HG02798 (cell line): ENCODE data around the gene WRNIP1.
A peak's percentile ranks its signal among the peaks of the same experiment; 100 is the strongest.
"Not testable (repeated sequence)": the region's sequence is repeated elsewhere in the genome, so short reads cannot be mapped to it uniquely, and the experiment has no call there.

ENCODE experiments used
- ATAC-seq: cut with Tn5 transposase; IDR thresholded peaks from one replicate; pipeline ENCODE4 v1.9.1; 2021; ENCODE audit warnings: mild to moderate bottlenecking; ENCODE audit not compliant: unreplicated experiment, poor library complexity

Gene WRNIP1

DNA sequence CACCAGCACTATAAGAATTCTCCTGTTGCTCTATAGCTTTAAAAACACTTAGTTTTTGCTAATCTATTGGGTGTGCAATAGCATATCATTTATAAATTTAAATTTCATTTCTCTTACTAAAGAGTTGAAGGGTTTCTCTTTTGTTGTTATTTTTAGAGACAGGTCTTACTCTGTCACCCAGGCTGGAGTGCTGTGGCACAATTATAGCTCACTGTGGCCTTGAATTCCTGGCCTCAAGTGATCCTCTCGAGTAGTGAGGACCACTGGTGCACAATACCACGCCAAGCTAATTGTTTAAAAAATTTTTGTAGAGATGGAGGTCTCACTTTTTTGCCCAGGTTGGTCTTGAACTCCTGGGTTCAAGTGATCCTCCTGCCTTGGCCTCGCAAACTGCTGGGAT lies 6.2 kb upstream of the WRNIP1 start:
- ATAC-seq: no peak

DNA sequence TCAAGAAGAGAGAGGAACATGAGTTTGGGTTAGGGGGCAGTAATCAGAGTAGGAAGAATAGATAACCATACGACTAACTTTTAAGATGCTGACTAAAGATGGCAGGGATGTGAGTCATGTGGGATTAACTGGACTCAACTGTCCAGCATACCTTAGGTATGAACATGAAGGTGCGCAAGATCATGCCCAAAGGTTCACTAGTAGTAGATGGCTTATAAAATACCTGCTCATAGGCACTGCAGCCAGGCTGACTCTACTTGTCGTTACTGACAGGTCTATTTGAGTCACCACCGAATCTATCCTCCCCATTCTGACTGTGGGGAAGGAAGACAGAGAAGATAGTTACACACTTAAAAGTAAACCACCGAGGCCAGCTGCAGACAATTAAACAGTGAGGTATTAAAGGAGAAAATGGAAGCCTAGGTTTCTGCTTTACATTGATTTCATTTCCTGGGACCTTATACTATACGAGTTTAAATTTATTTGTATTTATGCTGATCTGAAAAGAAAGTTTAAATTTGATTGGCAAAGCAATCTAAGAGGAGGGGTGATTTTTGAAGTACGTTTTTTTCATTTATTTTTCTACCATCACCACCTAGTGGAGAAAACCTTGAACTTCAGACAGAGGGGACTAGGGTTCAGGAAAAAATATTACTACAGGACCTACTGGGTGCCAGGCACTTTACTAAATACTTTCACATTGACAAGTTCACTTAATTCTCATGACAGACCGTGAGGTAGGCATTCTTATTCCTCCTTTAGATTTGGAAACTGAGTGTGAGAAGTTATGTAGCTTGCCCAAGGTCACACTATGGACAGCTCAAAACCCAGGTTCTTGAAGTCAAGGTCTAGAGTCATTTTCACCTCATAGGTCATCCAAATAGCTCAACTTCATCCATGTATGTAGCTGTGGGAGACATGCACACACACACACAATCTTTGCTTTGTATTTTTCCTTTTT lies 4.0 kb upstream of the WRNIP1 start:
- no peak for ATAC-seq

DNA sequence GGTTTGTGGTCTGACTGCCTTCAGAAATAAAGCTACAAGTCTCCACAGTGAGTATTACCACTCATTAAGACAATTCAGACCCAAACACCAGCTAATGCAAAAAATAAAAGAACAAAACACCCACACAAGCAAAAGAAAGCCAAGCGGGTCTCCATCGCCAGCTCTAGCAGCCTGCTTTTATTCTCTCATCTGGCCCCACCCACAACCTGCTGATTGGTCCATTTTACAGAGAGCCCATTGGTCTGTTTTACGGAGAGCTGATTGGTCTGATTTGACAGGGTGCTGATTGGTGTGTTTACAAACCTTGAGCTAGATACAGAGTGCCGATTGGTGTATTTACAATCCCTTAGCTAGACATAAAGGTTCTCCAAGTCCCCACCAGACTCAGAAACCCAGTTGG lies 2.3 kb upstream of the WRNIP1 start:
- not testable (repeated sequence) for ATAC-seq

DNA sequence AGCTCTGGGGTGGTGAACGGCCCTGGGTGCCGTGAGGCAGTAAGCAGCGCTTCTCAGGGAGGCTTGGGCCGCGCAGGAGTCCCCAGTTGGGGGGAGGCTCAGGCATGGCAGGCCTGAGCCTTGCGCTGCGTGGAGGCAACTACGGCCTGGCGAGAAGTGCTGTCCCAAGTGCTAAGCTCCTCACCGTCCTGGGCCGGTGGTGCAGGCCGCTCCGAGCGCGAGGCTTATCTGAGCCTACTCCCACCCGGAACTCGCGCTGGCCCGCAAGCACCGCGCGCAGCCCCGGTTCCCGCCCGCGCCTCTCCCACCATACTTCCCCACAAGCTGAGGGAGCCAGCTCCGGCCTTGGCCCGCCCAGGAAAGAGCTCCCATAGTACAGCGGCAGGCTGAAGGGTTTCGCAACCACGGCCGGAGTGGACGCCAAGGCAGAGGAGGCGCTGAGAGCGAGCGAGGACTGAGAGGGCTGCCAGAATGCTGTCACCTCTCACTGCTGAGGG lies 1.8 kb upstream of the WRNIP1 start:
- ATAC-seq: no peak

DNA sequence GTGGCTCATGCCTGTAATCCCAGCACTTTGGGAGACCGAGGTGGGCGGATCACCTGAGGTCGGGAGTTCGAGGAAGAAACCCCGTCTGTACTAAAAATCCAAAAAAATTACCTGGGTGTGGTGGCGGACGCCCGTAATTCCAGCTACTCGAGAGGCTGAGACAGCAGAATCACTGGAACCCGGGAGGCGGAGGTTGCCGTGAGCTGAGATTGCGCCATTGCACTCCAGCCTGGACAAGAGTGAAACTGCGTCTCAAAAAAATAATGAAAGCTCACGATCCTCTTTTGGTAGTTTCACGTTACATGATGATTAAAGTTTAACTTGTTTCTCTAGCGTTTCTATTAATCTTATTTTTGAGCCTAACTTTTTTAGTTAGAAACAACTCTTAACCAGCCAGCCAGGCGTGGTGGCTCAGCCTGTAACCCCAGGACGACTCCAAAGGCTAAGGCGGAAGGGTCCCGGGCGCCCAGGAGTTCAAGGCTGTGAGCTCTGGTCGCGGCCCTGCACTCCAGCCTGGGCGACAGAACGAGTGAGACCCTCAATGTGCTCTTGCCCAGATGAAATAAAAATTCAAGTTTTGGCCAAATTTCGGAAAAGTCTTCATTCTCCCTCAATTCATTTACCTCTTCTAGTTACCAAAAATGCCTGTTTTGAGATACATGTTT lies 1.2 kb upstream of the WRNIP1 start:
- ATAC-seq: no peak

DNA sequence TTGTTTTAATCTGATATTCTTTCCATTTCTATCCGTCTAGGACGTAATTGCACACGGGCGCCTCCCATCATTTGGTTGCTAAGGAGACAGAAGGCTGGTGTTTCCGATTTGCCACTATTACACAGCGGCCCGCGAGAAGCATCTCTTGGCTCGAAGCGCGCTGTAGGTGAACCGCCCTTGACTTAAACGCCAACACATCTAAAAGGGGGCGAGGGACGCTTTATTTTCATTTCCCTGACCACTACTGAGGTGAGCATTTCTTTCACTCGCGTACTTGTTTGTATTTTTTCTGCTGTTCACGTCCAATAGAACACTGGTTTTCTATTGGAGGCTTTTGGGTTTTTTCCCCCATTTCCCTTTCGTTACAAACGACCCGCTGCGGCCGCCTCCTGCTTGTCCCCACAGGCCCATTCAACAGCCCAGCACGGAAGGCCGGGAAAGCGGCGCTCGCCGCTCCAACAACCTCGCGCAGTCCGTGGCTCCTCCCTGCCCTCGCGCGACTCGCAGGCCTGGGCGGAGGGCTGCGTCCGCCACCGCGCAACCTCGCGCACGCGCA lies 505 bp upstream of the WRNIP1 start:
- peak; percentile 66 for ATAC-seq

DNA sequence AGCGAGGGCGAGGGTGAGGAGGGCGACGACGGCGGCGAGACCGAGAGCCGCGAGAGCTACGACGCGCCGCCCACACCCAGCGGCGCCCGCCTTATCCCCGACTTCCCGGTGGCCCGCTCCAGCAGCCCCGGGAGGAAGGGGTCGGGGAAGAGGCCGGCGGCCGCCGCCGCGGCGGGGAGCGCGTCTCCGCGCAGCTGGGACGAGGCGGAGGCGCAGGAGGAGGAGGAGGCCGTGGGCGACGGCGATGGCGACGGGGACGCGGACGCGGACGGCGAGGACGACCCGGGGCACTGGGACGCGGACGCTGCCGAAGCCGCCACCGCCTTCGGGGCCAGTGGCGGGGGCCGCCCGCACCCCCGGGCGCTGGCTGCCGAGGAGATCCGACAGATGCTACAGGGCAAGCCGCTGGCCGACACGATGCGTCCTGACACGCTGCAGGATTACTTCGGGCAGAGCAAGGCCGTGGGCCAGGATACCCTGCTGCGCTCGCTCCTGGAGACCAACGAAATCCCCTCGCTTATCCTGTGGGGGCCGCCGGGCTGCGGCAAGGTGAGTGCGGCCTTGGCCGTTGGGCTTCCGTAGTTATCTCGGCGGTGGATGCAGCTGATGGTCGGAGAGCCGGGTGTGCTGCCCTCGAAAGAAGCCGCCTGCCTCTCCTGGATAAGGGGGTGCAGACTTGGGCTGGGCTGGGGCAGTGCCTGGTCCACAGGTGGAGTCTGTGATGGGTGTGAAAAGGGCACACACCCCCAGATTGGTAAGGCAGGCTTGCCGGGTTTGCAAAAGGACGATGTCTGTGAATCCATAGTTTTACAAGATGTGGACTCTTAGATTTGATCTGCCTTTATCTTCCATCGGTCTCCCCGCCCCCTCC lies 938 bp downstream of the WRNIP1 start:
- ATAC-seq: peak; percentile 21

DNA sequence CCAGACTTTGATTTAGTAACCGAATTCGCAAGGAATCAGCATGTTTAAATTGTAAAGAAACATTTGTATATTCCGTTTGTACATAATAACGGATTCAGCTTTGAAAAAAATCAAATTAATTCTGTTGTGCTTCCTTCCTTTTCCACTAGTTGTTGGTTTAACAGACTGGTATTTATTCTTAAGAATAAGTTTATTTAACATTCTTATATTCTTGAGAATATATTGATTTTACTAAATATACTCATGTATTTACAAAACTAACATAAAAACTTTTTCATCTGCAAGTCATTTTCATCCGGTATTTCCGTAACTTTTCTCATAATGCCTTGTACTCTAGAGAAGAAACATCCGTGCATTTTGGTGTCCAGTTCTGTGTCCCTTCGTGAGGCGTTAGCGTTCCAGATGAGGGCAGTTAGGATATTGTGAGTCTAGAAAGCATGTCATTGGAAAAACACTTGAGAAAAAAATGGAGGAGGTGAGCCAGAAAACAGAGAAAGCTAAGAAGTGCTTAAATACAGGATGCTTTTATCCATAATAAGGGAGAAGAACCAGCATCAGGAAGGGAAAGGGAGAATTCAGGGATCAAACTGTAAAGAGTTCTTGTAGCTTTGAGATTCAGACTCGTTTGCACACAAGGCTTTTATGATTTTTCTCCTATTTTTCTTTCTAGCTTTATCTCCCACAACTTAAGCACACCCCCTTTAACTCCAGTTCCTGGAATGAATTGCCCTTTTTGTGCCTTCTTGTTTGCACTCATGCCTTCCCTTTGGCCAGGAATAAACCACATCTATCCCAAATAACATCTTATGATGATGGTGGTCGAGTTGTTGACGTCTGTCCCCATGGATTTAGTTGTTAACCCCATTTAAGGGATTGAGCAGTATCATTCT lies 1.8 kb downstream of the WRNIP1 start:
- no peak for ATAC-seq

DNA sequence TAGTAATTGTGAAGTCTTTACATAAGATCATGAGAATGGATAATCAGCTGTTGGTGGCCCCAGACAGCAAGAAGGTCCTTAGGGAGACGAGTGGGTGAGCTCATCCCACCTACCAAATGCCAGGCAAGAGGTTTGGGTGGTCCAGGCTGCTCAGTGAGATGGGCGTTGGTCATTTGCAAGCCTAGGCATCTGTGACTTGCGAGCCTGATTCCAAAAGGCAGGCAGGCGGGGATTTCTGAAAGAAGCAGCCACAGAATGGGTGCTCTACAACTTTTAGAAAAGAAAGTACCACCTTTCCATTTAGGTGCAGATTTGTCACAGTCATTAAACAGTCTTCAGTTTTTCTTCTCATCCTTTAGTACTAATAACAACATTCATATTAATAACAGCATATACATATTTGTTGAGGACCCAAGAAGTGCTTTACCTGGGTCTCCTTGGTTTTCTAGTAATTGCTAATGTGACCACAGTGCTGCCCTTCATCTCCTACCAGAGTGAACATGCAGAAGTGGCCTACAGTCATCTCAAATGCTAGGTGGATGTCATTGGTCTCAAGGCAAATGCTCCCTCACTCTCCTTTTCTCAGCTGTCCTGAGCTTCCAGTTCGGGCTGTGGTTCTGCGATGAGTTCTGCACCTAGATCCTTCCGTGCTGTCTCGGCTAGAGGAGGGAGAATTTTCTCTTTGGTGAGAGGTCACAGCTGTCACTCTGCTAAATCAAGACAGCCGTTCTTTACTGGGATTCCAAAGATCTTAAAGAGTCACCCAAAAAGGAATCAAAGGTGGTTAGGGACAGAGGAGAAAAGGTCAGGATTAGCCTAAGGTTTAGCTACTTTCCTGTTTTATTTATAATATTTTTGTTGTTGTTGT lies 2.7 kb downstream of the WRNIP1 start:
- ATAC-seq: no peak

DNA sequence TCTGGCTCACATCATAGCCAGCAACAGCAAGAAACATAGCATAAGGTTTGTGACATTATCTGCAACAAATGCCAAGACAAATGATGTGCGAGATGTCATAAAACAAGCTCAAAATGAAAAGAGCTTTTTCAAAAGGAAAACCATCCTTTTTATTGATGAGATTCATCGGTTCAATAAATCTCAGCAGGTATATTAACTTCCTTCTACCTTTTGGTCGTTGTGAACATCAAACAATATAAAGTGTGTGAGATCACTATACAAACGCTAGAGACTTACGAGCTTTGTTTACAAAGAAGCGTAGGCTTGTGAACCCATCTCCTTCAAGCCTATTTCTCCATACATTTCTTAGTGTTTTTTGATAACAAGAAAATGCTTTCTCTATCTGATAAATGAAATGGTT lies 3.5 kb downstream of the WRNIP1 start:
- no peak for ATAC-seq

DNA sequence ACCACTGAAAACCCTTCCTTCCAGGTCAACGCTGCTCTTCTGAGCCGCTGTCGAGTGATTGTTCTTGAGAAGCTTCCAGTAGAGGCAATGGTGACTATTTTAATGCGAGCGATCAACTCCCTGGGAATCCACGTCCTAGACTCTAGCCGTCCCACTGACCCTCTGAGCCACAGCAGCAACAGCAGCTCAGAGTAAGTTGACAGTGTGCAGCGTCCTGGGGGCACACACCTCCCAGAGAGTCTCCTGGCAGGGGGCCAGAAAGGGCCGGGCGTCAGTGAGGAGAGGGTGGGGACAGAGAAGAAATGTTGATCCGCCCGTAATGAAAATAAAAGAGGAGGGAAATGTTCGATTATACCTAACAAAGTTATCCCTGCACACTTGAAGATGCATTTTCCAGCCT lies 5.0 kb downstream of the WRNIP1 start:
- no peak for ATAC-seq

DNA sequence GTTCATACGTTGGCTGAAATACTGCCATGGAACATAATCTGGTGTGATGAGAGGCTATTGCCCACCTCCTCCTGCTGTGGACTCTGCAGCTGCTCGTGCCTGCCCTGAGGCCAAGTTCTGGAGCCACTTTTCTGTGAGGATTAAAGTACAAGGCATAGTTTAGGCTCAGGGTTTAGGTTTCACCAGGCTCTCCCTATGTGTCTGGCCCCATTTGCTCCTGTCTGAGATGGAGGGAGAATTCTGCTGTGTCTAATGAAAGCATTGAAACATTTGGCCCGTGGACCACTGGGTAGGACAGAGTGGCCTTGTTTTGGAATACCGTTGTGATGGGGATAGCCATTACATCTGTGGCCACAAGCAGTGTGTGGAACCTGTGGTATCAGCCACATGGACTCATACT lies 5.9 kb downstream of the WRNIP1 start:
- ATAC-seq: no peak

DNA sequence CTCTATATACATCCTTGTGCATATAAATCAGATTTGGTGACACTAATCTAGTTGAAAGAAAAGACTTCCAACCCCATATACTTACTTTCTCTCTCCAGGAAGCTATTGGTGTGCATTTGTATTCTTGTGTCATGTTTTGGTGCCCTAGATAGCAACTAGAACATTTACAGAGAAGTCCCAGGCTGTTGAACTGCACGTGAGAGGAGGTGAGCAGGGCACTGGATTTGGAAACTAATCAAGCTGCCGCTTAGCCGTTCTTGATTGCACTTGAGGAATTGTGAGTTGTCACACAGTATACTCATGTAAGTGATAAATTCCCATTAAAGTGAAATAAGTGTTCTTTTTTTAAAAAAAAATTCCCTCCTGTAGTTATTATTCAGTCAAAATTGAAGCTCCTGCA lies 7.6 kb downstream of the WRNIP1 start:
- no peak for ATAC-seq

DNA sequence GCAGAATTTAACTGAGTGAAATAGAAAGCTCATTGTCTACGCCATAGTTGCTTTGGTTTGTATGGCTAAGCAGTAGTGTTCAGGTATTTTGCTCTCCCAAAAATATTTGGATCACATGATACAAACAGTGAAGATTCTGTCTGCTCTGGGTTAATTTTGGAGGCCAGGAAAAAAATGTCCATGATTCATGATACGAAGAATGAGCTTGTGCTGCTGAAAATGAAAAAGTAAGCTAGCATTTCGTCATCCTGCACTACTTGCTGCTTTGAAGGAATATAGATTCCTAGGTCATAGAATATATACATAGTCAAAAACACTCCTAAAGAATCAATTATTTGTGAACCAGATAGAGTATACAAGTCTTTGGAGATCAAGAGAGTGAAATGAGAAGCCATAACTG lies 8.3 kb downstream of the WRNIP1 start:
- no peak for ATAC-seq

DNA sequence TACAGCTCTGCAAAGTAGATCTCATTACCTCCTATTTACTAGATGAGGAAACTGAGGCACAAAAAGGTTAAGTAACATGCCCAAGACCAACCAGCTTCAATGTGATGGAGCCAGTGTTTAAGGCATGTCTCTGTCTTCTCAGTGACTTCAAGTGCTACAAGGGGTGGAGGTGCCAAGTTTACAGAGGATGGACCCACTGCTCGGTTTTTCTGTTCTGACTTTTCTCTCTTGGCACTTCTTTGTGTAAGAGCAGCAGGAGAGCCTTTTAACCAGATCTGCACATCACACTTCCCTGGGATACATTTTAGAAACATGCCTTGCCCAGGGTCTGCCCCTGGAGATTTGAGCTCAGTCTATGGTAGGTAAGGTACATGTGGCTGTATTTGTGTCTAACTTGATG lies 9.8 kb downstream of the WRNIP1 start:
- no peak for ATAC-seq

DNA sequence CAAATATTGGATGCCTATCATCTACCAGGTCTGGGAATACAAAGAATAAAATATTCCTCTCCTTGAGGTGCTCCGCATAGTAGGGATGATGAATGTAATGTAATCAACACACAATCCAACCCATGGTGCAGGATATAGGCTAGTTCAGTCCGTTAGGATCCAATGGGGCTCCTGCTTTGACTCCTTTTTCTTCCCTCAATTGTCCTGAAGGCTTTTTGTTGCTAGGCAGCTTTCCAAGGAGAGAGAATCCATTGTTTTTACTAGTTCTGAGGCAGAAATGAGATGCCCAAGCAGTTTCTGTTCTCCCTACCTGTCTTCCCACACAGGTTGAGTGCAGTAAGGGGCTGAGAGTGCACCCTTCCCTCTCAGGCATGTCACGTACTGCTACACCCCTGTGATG lies 12.1 kb downstream of the WRNIP1 start:
- no peak for ATAC-seq

DNA sequence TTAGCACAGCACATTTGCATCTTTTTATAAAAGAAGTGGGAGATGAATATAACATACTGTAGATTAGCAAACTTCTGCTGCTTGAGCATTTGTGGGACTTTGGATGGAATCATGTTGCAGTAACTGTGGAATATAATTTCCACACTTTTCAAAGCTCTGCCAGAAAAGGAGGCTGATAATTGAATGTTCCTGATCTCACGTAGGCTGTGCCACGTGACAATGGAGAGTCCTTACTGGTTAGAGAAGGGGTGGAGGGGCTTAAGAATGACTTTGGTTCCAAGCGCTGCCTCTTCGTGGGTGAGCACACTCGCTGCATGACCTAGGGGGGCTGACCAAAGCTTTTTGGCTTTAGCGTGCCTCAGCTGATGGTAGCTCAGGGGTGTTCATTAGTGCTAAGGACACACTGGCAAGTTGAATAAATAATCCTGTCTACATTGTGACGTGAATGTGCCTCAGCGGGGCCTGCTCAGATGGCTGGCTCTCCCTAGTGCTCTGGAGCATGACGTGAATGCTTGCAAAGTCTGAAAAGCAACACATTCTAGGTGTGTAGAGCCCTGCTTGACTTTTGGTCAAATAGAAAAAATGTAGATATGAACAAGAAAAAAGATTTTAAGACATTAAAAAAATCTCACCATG lies 15.0 kb downstream of the WRNIP1 start:
- ATAC-seq: no peak
